ENCODE data around the gene CCDC177. TPM values are rescaled to one million over a fixed set of nuclear protein-coding genes. Genes with fewer than 3 reads are reported as not detected.

CCDC177 gene
- total RNA-seq, 1 experiment from 2014 or later = not detected

GRCh38 chr14:69527635-69528034 lies 47.0 kb downstream of the CCDC177 start:
- H3K27me3 ChIP-seq (replicated peaks) = 0 out of 2 replicates have a peak, but pooled peaks cover 3% of the 10 kb centered on the region
- H3K4me1 ChIP-seq (replicated peaks) = no peaks in the 10 kb centered on the region
- no peaks in the 10 kb centered on the region for H3K9me3 ChIP-seq (replicated peaks)
- H3K36me3 ChIP-seq = no peaks in the 10 kb centered on the region
- H3K4me3 ChIP-seq = no peak overlapping the region
- no peak for DNase-seq (ENCODE audit: low read depth in 1 of 2, low spot score in 2 of 2)
- H3K27ac ChIP-seq = no peak overlapping the region

GRCh38 chr14:69525896-69526295 lies 48.8 kb downstream of the CCDC177 start:
- Histone ChIP-seq H3K4me1 (replicated peaks) (no peaks in the 10 kb centered on the region), H3K27me3 (replicated peaks) (0 out of 2 replicates have a peak, but pooled peaks cover 3% of the 10 kb centered on the region), H3K4me3 (no peak overlapping the region), H3K27ac (no peak overlapping the region), H3K9me3 (replicated peaks) (no peaks in the 10 kb centered on the region), H3K36me3 (no peaks in the 10 kb centered on the region)
- DNase-seq (ENCODE audit: low read depth in 1 of 2, low spot score in 2 of 2) = no peak

DNA sequence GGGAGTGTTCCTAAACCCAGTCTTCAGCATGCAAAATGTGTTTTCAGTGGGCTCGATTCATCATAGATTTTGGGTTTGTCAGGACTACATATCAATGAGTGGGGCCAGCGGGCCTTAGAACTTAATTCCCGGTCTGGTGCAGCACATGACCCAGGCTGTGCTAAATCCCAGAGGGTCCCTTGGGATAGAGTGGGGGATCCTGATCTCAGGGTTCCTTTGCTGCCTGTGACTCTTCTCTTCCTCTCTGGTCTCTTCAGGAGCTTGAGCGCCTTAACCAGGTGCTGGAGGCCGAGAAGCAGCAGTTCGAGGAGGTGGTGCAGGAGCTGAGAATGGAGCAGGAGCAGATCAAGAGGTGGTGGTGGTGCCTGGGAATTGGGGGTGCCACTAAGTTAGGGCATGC lies 52.6 kb downstream of the CCDC177 start:
- Histone ChIP-seq H3K4me1 (replicated peaks) (no peaks in the 10 kb centered on the region), H3K36me3 (no peaks in the 10 kb centered on the region), H3K9me3 (replicated peaks) (no peaks in the 10 kb centered on the region), H3K4me3 (no peak overlapping the region), H3K27ac (no peak overlapping the region), H3K27me3 (replicated peaks) (no peaks in the 10 kb centered on the region)
- no peak for DNase-seq (ENCODE audit: low read depth in 1 of 2, low spot score in 2 of 2)

Other genes with a start within 250 kb of the CCDC177 start
- gene ERH, start 176.6 kb downstream of the CCDC177 start, total RNA-seq (2014; rRNA removed; shearing (Covaris generic)) = 115 and 150 TPM in 2 replicates
- gene SLC39A9, start 176.2 kb downstream of the CCDC177 start, total RNA-seq (2014; rRNA removed; shearing (Covaris generic)) = 79.3 and 87.5 TPM in 2 replicates
- 0.03 TPM in 1 of 2 replicates, not detected in the other for gene PLEKHD1, start 90.1 kb downstream of the CCDC177 start, total RNA-seq (2014; rRNA removed; shearing (Covaris generic))
- gene SUSD6, start 36.7 kb upstream of the CCDC177 start, total RNA-seq (2014; rRNA removed; shearing (Covaris generic)) = 5.9 and 6.4 TPM in 2 replicates
- gene SRSF5, start 192.3 kb upstream of the CCDC177 start, total RNA-seq (2014; rRNA removed; shearing (Covaris generic)) = 121 and 167 TPM in 2 replicates
- not detected in 2 replicates for gene SLC10A1, start 222.4 kb upstream of the CCDC177 start, total RNA-seq (2014; rRNA removed; shearing (Covaris generic))

Measured in SJSA1 (cell line).